Kidney capillary endothelial cell (primary cell): ENCODE measurements around the gene TMEM233.

ENCODE experiments used
- DNase-seq: peaks from one replicate; pipeline ENCODE4 v3.0.0-alpha.2; 2018; ENCODE audit warnings: low spot score

TMEM233 gene

DNA sequence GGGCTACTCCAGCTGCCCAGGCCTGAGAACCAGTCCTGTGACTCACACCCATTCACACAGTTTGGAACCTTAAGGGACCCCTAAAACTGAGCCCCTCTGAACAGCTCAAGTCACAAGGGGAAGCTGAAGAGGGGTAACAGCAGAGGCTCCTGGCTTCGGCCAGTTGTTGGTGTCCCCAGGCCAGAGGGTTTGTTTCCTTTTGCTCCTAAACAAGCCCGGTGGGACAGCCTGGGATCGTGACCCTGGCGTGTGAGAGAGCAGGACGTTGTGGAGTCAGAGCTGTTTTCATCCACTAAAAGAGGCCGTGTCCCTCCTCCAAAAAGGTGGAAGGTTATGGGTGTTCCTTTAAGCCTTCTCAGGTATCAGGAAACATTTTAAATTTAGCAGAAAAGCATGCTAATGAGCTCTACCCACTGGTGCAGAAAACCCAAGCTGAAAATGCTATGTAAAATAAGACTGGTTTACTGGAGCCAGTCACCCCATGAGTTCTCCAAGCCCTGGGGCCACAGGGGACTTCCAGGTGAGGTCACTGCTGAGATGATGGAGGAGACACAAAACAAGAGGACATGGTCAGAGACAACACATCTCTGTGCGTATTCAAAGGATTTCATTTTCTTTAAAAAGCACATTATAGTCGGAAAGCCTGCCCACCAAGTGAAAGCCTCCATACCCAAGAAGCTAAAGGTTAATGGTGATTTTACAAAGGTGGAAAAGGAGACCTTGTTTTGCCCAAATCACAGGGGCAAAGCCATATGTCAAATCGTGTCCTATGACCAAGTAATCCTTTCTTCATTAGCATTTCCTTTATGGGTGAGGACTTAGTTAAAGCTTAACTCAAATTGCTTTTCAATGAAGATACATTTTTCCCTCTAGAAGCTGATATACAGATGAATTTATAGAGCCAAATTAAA, 88.4 kb downstream of the TMEM233 start:
- DNase-seq: no peak

DNA sequence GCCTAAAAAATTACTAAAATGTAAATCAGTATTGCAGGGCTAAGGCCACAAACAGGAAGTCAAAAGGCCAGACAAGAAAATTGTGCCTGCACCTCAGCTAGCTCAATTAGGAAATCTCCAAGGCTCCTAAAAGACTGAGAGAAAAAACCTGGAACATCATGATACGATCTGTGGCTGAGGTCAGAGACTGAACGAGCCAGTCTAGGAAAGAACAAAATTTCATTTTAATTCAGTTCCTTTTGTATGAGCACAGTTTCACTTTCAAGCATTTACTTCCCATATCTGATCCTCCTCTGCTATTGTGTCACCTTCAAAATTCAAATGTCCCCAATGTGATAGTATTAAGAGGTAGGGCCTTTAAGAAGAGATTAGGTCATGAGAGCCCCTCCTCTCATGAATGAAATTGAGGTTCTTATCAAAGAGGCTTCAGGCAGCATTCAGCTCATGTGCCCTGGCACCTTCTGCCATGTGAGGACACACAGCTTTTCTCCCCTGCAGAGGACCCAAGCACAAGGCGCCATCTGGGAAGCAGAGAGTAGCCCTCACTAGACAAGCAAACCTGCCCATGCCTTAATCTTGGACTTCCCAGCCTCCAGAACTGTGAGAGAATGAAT, 89.2 kb downstream of the TMEM233 start:
- DNase-seq: no peak

DNA sequence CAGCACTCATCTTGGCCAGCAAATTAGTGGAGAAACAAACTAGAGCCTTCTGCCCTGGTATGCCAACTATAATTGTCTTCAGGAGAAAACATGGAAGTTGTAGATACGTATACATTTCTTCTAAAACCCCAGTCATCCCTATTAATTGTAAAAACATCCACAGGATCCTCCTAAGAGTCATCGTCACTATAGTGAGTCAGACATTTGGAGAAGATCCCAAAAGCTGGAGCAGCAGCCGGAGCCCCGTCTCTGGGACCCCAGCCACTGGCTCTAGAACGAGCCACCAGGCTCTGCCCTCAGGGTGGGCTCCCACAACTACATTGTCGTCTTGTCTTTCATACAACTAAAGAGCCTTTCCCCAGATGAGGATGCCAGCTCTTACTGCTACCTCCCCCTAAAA, 89.8 kb downstream of the TMEM233 start:
- no peak for DNase-seq

DNA sequence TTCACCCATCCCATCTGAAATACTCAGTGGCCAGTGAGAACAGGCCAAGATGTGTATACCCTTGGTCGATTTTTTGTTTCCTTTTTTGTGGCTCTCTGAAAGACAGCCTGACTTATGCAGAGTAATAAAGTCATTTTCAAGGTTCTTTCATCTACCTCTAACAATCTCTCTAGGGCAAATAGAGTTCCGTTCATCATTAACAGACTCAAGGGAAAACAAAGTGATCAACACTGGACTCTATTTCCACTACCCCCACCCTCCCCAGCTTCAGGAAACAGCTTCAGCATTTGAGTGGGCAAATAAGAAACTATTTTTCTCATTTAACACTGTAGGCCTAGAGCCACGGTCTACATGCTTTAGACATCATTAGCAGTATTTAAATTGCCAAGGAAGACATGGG, 90.2 kb downstream of the TMEM233 start:
- no peak for DNase-seq

DNA sequence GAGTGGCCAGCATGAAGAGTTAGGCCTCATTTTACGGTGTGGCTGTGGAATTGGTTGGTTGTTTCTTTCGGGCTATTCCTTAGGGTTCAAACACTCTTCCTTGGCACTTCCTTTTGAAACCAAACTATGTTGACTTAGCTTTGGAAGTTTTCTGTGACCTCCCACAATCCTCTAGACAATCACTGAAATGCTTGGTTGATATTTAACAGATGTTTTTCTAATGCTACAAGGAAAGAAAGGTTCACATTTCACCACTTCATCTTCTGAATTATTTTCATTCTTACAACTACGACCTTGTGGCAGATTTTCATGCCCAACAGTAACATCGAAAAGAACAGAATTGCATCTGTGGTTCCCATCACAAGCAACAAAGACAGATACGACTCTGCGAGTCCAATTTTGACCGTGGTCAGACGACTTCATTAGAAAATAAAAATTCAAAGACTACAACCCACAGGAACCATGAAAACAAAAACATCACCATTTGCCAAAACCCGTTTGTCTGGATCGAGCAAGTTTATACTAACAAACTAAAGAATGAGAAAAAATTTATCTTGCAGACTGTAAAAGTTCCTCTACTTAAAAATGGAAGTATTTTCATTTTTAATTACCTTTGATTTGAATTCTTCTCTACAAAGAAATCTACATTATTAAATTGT, 91.3 kb downstream of the TMEM233 start:
- DNase-seq: no peak

DNA sequence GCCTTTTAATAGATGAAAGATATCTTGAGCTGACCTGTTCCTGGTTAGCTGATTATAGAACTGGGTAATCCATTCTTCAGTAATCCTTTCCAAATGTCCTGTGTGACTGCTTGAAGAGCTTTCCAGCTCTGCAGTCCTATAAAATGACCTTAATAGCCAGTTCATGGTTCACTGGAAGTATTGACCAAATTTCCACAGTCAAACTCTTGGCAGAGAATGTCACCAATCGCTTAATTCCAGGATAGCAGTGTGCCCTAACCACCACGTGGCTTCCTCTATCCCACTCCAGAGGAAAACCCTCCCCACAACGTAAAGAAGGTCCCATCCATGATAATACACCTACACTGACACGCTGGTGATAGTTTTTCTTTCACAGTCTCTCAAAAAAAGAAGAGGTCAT, 91.8 kb downstream of the TMEM233 start:
- no peak for DNase-seq

DNA sequence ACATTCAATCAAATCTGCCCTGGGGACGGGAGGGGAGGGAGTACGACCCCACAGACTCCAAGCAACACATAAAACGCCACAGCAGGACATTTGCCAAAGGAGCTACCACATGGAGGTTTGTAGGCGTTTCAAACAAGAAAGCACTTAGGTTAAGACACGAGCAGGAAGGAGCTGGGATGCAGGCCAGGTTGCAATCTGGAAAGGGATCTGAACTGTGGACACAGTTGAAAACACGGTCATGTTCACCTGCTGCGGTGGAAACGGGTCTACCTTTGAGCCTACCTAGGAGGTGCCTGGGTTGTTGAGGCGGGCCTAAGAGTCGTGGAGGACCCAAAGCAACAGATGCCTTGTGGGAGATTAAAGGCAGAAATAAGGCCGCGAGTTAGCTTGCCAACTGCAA, 92.8 kb downstream of the TMEM233 start:
- DNase-seq: no peak

DNA sequence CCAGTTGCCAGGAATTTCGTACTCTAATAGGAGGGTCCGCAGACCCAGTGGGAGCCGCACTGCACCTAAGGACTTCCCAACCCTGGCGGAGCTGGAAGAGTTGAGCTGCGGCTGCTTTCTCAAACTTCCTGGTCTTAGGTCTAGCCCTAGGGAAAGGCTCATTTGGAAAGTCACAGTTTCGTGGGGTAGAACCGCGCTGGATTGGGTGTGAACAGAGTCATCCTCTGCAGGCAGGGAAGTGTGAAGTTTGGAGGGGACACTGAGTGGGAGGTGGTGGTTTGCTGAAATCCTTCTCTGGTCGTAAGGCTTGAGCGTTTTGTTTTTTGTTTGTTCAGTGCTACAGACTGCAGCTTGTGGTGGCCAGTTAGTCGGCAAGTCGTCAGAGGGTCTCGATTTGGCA, 93.2 kb downstream of the TMEM233 start:
- no peak for DNase-seq

DNA sequence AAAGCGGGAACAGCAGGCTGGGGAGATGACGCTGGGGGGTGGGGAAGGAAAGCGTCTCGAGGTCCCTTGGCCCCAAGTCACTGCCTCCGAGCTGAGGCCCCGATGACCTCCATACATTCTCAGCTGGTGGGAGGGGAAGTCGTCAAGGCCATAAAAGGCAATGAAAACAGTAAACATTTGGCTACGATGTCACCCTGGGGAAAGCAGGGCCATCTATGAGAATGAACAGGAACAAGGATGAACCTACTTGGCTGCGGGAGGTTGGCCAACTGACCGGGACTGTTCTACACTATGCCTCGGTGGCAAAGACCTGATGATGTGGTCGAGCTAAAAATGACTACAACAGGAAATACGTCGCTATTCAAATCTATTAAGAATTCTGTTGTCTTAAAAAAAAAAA, 93.8 kb downstream of the TMEM233 start:
- DNase-seq: no peak

DNA sequence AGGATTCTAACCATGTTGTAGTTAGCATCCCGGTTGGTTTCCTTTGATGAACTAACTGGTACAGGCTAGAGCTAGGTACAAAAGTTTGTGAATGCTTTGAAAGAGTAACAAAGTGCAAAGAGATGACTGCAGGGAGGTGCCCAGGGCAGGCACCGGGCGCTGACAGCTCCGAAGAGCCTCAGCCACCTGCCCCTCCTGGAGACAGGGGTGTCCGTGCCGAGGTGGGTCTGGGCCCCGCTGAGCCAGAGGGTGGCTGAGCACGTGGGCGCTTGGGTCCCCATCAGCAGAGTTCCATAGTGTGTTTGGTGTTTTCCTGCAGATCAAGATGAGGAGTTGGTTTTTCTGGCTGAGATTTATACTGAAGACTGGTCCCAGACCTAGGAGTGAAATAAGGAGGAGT, 94.3 kb downstream of the TMEM233 start:
- no peak for DNase-seq

DNA sequence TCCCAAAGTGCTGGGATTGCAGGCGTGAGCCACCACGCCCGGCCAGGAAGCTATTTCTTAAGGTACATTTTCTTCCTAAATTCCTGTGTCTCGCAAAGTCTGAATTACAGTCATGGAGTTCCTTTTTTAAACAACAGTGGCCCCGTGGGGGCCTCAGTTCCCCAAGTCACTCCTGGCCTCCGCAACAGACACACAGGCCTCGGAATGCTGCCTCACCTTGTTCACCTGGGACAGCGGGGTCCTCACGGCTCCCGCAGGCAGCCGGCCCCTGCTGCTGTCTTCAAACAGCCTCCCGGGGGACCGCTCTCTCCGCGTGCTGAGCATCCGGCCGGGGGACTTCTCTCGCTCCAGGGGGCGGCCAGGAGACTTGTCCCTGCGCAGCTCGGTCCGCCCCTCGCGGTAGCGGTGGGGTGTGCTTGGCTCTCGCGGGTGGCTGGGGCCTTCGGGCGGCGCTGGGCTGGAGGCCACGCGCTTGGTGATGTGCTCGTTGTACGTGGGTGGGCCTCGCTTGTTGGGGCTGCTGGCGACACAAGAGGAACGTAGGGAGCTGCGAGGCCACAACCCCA, 96.4 kb downstream of the TMEM233 start:
- DNase-seq: no peak

DNA sequence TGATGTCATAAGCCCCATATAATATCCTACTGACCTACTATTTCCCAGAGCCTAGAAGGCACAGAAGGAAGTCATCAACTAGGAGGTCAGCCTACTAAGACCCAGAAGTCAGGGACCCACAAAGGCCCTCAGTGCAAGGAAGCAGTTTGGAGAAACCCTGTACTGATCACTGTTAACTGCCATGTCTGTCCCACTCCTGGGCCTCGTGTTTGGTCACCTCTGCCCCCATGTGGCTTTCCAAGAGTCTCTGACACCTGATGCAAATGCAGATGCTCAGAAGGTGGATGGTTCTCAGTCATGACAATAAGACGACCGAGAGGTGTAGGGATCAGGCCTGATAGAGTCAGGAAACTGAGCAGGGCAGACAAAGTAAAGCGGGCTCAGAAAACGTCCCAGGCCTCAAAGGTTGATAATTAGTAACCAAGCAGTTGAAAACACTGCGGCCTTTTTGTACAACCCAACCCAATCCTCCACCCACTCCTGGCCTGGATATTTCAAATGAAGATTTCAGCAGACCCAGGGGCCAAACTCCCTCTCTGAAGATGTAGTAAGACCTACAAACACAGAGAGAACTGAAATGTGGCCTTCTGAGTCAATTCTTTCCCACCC, 97.7 kb downstream of the TMEM233 start:
- no peak for DNase-seq

DNA sequence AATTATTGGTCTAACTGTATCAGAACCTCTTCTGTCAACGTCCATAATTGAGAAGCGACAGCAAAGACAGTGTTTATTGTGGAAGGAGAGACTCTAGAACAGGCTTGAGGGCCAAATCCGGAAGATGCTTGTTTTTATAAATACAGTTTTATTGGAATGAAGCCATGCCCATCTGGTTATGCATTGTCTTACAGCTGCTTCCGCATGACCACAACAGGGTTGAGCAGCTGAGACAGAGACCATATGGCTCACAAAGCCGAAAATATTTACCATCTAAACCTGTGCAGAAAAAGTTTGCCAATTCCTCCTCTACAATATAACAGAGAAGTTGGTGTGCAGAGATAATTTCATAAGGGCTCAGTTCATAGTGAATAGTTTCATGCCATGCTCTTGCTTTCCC, 98.8 kb downstream of the TMEM233 start:
- DNase-seq: peak; percentile 59
